Osteocyte (in vitro differentiated cells): ENCODE measurements around the gene FBXO42. TPM values are rescaled to one million over a fixed set of nuclear protein-coding genes. Genes with fewer than 3 reads are reported as not detected.

Experiments used
- DNase-seq: peaks from one replicate; pipeline ENCODE4 v3.0.0; 2021; ENCODE audit warnings: mixed read lengths; ENCODE audit not compliant: unreplicated experiment; ENCODE audit errors: extremely low spot score
- H3K27ac Mint-ChIP-seq: one replicate; pipeline ENCODE4 v1.8.0; 2021; ENCODE audit warnings: mild to moderate bottlenecking, mixed read lengths; ENCODE audit not compliant: unreplicated experiment
- H3K27me3 Mint-ChIP-seq: one replicate; pipeline ENCODE4 v1.8.0; 2021; ENCODE audit warnings: mixed read lengths; ENCODE audit not compliant: unreplicated experiment
- H3K36me3 Mint-ChIP-seq: one replicate; pipeline ENCODE4 v1.8.0; 2021; ENCODE audit warnings: mixed read lengths; ENCODE audit not compliant: unreplicated experiment
- H3K4me1 Mint-ChIP-seq: one replicate; pipeline ENCODE4 v1.8.0; 2021; ENCODE audit warnings: mixed read lengths; ENCODE audit not compliant: unreplicated experiment
- H3K4me3 Mint-ChIP-seq: one replicate; pipeline ENCODE4 v1.8.0; 2021; ENCODE audit warnings: mild to moderate bottlenecking, moderate library complexity, mixed read lengths; ENCODE audit not compliant: unreplicated experiment
- H3K9me3 Mint-ChIP-seq: one replicate; pipeline ENCODE4 v1.8.0; 2021; ENCODE audit warnings: mixed read lengths; ENCODE audit not compliant: unreplicated experiment
- CTCF ChIP-seq: fragments of 200-600 bp; sonication (generic); IDR thresholded peaks from 2 replicates; pipeline ENCODE4 v1.5.0; 2021; ENCODE audit warnings: antibody characterized with exemption, mild to moderate bottlenecking, moderate library complexity
- total RNA-seq: library from RNA; stranded (reverse); gene quantifications from 2 replicates; pipeline ENCODE4 v1.2.1, GENCODE V29; 2021

Gene FBXO42
- total RNA-seq, 1 donor from 2014 or later, result 22.2 TPM

DNA sequence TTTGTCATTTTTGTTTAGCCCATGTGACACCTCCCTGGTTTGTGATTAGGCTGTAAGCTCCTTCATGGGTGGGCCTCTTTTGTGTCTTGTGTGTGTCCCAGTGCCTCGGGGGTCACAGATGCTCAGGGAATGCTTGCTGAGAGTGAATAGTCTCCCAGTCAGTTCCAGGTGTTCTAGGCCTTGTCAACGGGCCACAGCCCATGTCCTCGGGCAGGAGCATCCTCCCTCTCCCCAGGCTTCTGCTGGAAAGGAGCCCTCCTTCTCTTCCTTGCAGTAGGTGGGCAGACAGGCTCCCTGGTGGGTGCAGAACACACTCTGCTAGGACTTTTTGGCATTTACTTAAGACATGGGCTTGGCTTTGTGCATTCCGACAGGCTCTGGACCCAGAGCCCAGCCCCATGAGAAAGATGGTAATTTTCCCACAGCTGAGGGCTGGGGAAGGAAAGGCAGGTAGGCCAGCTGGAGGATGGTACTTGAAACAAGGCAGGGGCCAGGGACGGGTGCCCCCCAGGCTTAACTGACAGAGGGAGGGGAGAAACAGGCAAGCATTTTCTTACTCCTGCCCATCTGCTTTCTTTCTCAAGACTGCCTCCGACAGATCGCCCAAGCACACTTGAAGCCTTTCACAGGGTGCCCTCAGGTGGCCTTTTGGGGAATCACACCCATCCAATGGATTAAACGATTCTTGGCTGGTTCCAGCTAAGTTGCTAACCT lies 108.2 kb downstream of the FBXO42 start:
- no peak overlapping the region for H3K27ac Mint-ChIP-seq
- H3K9me3 Mint-ChIP-seq, result no peaks in the 10 kb centered on the region
- no peaks in the 10 kb centered on the region for H3K36me3 Mint-ChIP-seq
- H3K27me3 Mint-ChIP-seq, result no peaks in the 10 kb centered on the region
- peaks cover 20% of the 10 kb centered on the region for H3K4me1 Mint-ChIP-seq
- DNase-seq, result peak; percentile 90
- H3K4me3 Mint-ChIP-seq, result no peak overlapping the region
- peak; percentile 86 for TF ChIP-seq CTCF

DNA sequence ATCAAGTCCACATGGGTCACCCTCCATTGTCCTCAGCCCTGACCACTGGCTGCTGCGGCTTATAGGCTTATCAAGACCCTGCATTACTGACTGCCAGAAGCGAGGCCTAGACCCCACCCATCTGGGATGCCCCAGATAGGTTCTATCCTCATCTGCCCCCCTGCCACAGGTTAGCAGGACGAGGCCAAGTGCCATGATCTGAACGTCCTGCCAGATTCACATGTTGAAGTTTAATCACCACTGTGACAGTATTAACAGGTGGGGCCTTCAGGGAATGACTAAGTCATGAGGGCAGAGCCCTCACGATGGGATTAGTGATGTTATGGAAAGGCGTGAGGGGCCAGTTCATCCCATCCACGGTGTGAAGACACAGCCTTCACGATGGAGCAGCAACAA lies 109.1 kb downstream of the FBXO42 start:
- H3K9me3 Mint-ChIP-seq, result no peaks in the 10 kb centered on the region
- DNase-seq, result no peak

DNA sequence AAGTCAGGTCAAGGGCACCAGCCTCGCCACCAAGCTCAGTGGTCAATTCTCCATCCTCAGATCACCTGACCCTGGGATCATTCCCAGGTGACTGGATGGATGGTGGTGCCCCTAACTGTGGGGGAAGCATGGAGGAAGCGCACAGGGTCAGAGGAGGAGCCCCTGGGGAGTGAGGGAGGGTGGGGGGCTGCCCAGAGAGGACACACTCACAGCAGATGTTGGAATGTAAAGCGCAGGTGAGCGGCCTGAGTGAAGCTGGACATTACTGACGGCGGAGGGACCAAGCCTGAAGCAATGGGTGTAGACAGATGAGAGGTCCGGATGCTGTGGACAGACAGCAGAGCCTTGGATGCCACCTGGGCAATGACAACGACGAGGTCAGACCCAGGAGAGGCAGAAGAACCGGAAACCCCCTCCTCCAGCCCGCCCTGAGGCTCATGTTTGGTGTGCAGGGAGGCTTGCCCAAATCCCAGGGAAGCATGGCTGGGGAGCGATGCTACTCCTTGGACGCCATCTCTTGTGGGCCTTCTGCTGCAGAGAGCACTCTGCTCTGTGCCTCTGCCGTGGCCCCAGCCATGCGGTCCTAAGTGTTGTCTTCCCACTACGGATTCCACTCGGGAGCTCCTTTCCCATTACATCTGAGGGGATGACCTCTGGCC lies 109.6 kb downstream of the FBXO42 start:
- no peak for TF ChIP-seq CTCF
- Mint-ChIP-seq H3K36me3 (no peaks in the 10 kb centered on the region), H3K4me1 (peaks cover 9% of the 10 kb centered on the region), H3K27me3 (no peaks in the 10 kb centered on the region), H3K27ac (no peak overlapping the region), H3K9me3 (no peaks in the 10 kb centered on the region), H3K4me3 (no peak overlapping the region)
- DNase-seq, result no peak

More for the DNA sequence above, 109.1 kb downstream of the FBXO42 start:
- H3K27ac Mint-ChIP-seq, result no peak overlapping the region
- peaks cover 13% of the 10 kb centered on the region for H3K4me1 Mint-ChIP-seq
- H3K4me3 Mint-ChIP-seq, result no peak overlapping the region
- H3K36me3 Mint-ChIP-seq, result no peaks in the 10 kb centered on the region
- no peak for TF ChIP-seq CTCF
- no peaks in the 10 kb centered on the region for H3K27me3 Mint-ChIP-seq

GRCh38 chr1:16241221-16241708 lies 111.0 kb downstream of the FBXO42 start:
- H3K27me3 Mint-ChIP-seq, result no peaks in the 10 kb centered on the region
- peaks cover 18% of the 10 kb centered on the region for H3K4me1 Mint-ChIP-seq
- no peak overlapping the region for H3K27ac Mint-ChIP-seq
- no peak for TF ChIP-seq CTCF
- no peaks in the 10 kb centered on the region for H3K9me3 Mint-ChIP-seq
- DNase-seq, result no peak
- no peaks in the 10 kb centered on the region for H3K36me3 Mint-ChIP-seq
- H3K4me3 Mint-ChIP-seq, result no peak overlapping the region

DNA sequence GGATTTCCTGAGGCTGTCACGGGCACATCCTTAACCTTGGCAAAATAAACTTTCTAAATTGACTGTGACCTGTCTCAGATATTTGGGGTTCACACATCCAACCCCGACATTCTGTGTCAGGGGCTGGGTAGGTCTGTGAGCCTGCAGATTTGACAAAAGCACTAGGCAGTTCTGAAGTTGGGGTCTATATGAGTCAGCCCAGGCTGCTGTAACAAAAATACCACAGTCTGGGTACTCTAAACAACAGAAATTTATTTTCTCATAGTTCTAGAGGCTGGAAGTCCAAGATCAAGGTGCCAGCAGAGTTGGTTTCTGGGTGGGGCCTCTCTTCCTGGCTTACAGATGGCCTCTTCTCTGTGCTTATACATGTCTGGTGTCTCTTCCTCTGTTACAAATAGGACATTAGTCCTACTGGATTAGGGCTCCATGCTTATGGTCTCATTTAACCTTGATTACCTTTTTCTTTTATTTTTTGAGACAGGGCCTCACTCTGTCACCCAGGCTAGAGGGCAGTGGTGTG lies 112.2 kb downstream of the FBXO42 start:
- no peak for TF ChIP-seq CTCF
- no peaks in the 10 kb centered on the region for H3K9me3 Mint-ChIP-seq
- H3K27ac Mint-ChIP-seq, result no peak overlapping the region
- peaks cover 22% of the 10 kb centered on the region for H3K4me1 Mint-ChIP-seq
- no peak overlapping the region for H3K4me3 Mint-ChIP-seq
- no peaks in the 10 kb centered on the region for H3K36me3 Mint-ChIP-seq
- no peaks in the 10 kb centered on the region for H3K27me3 Mint-ChIP-seq
- no peak for DNase-seq
